HUDEP-2 (cell line): ENCODE results near the gene TAF8.

Experiments
- DNase-seq, 76 experiments: peaks; one replicate each; lab custom pipeline; 2025; ENCODE audit not compliant: unreplicated experiment in 76 of 76; lab: John Stamatoyannopoulos, UW

Gene TAF8

DNA sequence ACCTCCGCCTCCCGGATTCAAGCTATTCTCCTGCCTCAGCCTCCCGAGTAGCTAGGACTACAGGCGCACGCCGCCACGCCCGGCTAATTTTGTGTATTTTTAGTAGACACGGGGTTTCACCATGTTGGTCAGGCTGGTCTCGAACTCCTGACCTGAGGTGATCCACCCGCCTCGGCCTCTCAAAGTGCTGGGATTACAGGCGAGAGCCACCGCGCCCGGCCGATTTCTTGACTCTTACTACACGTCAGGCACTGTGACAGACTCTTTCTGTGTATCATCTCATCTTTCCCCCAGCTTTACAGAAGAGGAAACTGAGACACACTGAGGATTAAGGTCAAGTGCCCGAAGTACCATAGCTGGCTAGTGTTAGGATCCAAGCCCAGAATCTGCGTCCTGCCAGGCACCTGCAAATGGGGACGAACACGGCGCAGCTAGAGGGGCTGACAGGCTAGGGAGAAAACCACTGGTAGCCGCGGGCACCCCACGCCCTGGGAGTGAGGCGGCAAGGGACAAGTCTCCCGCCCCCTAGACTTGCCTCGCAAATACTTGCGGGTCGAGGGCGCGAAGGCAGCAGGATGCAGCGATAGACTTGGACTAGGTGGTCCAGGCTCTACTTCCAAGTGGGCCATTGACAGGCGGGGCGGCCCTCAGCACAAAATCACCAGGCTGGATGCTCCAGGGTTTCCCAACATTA is 1.1 kb upstream of the TAF8 start:
- no peak for DNase-seq

DNA sequence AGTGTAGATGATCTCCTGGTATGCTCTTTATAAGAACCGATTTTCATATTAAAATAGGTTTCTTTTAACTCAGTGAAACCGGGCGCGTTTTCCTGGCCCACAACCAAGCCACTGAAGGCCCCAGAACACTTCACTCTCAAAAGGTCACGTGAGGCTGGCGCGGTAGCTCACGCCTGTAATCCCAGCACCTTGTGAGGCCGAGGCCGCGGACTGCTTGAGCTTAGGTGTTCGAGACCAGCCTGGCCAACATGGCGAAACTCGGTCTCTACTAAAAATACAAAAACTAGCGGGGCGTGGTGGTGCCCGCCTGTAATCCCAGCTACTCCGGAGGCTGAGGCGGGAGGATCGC is 402 bp upstream of the TAF8 start:
- peak in 14 of 76 experiments; percentile 37 to 63 (median 48) for DNase-seq

DNA sequence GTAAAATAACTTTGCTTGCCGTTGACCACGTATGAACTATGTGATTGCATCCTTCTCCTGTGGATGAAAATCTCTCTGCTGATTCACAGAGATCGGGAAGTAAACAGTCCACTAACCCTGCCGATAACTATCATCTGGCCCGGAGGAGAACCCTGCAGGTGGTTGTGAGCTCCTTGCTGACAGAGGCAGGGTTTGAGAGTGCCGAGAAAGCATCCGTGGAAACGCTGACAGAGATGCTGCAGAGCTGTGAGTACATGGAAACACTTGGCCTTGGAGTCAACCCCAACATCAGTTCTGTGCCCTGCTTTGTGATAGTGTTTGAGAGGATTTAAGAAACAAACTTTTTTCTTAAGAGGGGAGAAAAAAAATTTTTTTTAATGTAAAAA is 937 bp downstream of the TAF8 start:
- DNase-seq = peak in 3 of 76 experiments; percentile 30 to 34 (median 32)

DNA sequence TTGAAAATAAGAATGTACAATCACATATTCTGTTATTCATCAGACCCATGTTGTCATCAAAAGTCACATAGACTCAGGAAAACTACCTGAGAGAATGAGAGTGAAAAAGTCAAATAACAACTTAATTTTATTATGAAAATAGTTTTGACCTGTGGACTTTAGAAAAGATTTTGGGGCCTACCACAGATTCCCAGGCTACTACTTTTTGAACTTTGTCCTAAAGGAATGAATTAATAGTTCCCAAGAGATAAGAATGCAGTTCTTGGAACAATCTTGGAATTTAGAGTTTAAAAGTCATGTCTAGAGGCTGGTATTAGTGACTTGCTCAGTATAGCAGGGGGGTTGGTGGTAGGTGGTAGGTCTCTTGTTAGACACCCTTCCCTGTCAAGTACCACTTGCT is 3.3 kb downstream of the TAF8 start:
- DNase-seq = no peak

DNA sequence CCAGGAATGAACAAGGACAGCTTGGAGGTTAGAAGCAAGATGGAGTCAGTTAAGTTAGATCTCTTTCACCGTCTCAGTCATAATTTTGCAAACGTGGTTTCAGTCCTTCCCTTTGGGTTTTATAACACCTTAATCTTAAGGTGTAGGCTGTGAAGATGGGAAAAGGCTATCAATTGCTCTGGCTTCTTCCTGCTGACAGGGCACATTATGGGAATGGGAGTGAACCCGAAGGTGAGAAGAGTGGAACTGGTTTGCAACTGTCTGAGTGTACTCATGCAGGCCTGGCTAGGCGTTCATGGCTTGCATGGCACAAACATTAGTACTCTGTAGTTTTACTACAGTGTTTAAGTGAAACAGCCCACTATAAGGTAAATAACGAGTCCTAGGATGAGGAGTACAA is 9.4 kb downstream of the TAF8 start:
- DNase-seq = no peak

DNA sequence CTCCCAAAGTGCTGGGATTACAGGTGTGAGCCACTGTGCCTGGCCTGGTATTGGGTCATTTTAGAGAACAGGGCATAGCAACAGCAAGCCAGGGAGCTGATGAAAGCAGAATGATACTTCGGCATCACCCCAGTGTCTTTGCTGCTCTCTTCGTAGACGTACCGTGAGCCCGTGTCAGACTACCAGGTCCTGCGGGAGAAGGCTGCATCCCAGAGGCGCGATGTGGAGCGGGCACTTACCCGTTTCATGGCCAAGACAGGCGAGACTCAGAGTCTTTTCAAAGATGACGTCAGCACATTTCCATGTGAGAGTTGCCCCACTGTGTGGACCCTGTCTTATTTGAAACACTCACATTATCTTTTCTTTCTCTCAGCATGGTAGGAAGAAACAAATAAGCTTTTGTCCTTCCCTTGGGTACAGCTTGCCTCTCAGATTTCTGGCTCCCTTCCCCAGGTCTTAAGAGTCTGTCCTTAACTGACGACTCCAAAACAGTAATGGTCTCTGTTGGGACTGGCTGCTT is 15.9 kb downstream of the TAF8 start:
- no peak for DNase-seq

DNA sequence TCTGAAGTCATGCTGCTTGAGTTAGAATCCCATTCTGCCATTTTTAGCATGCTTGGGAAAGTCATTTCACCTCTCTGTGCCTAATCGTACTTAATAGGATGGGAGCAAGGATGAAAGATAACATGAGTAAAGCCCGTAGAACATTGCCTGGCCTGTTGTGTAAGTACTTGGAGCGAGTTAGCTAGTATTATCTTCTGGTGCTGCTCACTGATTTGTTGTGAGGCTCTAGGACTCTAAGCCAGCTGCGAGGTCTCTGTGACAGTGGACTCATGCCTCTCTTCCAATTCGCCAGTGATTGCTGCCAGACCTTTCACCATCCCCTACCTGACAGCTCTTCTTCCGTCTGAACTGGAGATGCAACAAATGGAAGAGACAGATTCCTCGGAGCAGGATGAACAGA is 17.8 kb downstream of the TAF8 start:
- DNase-seq = no peak

DNA sequence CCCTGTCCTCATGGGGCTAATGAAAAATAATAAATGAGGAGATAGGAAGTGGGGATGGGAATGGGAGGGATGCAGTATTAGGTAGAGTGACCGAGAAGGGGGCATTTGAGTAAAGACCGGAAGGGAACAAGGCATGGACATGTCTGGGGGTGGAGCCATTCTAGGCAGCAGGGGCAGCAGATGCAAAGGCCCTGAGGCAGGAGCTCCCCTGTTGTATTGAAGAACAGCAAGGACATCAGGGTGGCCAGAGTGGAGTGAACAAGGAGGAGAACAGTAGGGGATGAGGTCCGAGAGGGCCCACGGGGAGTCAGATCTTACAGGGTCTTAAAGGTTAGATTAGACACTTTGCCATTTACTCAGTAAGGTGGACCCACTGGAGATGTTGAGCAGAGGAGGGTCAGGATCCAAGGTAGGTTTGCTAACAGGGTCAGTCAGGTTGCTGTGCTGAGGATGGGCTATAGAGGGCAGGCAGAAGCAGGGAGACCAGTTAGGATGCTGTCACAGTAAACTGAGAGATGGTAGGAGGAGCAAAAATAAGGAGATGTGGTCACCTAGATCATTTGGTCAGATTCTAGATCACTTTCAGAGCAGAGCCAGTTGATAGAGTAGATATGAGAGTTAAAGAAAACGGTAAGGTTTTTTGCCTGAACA is 18.7 kb downstream of the TAF8 start:
- no peak for DNase-seq

DNA sequence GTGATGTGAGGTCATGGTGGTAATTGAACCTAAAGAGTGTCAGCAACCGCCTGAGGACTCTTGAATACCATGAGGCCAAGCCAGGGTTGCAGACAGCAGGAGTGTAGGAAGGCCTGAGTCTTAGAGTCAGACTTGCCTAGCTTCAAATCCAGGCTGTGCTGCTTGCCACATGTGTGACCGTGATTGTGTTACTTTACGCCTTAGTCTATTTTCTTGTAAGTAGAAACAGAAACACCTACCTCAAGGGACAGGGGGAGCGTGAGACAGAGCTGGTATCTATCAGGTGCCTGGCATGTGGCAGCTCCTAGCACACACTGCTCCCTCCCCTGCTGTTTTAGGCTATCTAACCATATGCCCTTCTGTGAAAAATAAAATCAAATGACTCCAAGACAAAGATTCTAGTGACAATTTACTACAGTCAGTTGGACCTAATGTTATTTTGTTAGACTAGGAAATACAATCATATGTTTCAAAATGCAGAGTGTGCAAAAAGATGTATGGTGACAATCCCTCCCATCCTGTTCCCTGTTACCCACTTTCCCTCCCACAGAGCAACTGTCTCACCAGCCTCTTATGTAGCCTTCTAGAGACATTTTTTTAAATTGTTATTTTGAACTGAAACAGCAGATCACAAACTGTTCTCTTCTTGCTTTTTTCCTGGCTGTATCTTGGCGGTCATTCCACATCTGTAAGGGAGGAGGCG is 21.7 kb downstream of the TAF8 start:
- DNase-seq = no peak

DNA sequence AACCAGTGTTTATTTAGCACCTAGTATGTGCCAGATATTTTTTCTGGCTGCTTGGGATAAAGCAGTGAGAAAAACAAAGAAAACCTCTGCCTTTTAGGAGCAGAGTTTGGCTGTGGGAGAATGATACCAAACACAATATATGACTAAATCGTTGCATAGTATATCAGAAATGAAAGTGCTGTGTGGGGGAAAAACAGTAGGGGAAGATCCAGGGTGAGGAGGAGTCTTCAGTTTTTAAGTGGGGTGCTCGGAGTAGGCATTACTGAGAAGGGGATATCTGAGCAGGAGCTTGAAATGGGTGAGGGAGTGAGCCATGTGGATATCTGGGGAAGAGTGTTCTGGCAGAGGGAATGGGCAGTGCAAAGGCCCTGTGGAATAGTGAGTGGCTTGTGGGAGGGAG is 23.0 kb downstream of the TAF8 start:
- DNase-seq = no peak

DNA sequence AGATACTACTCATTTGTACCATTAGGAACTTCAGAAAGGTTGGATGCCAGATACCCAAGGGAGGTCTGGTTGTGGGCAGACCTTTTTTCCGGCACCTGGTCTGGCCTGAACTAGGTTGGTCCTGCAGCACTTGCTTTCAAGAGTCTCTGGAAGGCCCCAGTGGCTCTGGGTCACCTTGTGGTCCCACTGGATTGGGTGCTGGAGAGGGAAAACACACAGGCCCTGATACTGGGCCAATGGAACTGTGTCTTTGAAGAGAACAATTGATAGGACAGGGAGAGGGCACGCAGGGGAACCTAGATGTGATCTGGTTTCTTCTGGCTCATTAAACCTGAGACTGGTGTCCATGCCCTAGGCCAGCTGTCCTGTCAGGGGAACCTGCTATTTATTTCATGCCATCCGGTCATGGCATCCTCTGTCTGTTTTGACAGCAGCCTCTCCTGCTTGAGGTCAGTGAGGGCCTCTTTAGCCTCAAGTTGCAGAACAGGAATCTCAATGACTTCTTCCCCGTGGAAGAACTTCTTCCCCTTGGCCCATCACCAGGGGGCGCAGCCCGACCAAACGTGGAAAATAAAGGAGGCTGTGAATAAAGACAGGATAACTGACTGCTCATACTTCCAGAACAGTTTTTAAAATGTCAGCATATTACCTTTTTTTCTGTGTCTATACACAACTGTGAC is 25.0 kb downstream of the TAF8 start:
- DNase-seq = peak in 69 of 76 experiments; percentile 29 to 84 (median 70)

DNA sequence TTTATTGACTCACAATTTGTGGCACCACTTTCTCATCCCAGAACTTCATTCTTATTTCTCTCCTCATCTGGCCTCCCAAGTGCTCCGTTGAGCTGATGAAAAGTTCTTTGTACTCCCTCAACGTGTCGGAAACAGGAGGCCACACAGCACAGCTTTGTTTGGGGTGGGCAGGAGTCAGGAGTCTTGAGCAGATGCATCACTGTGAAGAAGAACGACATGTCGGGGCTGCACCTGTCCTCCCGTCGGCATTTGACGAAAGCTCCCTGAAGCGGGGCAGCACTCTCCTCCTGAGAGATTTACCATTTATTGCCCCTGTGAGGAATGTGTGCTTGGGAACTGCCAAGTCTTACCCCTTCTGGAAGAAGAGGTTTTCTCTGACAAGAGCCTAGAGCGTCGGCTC is 28.1 kb downstream of the TAF8 start:
- DNase-seq = no peak

DNA sequence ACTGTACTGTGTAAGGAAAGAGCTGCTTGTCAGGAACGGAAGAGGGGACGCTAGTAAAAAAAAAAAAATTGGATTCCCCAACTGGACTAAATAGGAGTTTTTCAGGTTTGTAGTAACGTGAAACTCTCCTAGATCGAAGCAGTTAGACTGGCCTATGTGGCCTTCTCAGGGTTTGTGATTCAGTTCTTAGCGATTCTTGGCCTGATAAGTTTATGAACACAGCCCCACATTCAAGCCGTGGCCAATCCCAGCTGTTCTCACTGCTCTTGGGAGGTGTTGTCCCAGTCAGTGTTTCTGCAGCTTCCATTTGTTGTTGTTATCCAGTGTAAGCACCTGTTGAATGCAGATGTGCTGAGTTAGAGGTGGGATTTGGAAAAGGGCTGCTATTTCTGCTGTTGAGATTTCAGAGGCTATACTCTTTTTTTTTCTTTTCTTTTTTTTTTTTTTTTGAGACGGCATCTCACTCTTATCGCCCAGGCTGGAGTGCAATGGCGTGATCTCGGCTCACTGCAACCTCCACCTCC is 29.7 kb downstream of the TAF8 start:
- no peak for DNase-seq

DNA sequence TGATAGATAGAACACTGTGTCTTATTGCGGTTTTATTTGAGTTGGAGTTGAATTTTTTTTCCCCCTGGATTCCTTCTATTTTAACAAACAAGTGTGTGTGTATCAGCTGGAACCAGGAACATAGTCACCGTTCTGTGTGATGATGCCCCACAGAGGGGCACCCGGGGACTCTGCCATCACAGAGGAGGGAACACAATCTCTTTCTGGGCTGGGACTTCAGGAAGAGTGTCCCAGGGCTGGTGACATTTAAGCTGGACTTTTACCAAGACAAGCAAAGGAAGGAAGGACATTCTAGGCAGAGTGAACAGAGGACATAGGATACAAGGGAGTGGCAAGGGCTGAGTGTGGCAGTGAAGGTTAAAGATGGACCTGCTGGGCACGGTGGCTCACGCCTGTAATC is 33.2 kb downstream of the TAF8 start:
- no peak for DNase-seq

DNA sequence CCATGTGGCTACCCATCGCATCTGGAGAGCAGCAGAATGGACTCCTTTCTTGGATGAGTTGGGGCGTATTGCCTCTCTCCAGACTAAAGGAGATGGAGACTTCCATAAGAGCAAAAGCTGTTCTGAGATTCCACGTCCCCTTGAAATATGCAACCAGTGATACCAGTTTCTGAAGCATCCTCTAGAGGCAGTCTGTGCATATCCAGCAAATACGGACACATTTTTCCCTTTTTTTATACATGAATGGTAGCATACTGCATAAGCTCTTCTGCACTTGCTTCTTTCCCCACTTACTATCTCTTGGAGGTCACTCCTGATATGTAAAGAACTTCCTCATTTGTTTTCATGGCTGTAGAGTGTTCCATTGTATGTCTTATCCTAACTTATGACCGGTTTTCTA is 34.6 kb downstream of the TAF8 start:
- no peak for DNase-seq

DNA sequence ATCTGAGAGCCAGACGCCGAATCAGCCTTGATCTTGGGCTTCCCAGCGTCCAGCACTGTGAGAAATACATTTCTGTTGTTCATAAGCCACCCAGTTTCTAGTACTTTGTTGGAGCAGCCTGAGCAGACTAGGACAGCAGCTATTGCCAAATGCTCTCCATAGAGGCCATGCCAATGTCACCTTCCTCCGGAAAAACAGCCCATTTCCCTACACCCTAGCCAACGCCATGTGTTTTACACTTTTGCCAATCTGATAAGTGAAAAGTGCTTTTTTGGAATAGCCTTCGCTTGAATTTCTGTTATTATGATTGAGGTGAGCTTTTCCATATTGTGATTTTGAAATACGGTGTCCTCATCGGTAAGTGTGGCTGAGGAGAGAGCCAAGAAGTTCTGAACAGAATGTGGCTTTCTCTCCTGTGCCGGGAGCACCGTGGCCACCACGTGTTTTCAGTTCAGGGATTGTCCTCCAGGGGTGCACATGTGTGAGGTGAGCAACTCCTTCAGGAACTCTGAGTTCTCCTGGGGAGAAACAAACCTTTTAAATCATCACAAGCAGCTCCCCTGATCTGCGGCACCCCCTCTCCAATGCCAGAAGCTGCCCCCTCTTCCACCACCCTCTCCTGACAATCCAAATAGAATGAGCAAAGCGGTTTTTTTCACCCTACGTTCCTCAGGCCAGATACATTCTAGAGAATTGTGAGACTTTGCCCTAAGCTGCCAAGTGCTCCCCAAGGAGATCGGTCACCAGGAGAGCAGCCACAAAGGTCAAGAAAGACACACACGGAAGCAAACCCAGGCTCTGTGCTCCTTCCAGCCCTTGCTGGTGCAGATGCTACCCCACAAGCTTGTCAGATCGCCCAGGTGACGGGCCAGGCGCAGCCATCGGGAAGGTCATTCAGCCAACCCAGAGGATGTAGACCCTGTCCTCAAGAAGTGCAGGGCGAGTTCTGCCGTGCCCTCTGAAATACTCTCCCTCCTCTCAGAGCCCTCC is 36.0 kb downstream of the TAF8 start:
- DNase-seq = no peak

DNA sequence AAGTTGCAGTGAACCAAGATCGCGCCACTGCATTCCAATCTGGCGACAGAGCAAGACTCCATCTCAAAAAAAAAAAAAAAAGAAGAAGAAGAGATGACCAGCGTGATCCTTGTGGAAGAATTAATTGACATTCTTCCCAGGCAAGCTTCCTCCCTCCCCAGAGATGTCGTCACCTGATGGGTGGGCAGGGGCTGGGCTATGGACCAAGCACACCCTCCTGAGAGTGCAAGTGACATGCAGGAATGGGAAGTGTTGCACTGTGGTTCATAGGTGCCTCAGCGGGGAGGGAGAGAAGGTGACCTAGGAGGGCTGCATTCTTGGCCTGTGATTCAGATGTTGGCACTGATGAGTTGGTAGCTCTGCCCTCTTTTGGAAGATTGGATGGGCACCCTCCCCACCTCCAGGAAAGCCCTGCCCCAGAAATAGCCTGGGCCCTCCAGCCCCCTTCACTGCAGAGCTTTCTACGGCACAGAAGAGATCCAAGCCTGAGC is 37.8 kb downstream of the TAF8 start:
- DNase-seq = no peak

DNA sequence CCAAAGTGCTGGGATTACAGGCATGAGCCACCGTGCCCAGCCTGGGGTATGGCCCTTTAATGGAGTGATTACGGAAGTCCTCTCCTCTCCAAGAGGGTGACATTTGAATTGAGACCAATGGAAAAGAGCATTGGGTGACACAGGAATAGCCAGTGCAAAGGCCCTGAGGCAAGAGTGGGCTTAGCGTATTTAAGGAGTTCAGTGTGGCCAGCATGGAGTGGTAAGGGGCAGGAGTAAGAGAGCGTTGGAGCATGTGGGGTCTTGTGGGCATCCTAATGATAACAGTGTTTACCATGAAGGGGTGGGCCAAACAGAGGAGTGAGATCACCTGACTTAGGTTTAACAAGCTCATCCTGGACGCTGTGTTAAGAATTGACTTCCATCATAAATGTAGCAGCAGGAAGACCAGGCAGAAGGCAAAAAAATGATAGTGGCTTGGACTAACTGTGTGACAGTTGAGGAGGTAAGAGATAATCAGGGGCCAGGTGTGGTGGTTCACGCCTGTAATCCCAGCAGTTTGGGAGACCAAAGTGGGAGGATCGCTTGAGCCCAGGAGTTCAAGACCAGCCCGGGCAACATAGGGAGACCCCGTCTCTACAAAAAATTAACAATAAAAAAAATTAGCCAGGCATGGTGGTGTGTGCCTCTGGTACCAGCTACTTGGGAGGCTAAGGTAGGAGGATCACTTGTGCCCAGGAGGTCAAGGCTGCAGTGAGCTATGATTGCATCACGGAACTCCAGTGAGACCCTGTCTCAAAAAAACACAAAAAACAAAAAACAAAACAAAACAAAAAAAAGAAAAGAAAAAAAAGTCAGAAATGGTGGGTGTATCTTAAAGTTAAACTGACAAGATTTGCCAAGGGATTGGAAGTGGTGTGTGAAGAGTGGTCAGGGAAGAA is 40.7 kb downstream of the TAF8 start:
- DNase-seq = no peak

DNA sequence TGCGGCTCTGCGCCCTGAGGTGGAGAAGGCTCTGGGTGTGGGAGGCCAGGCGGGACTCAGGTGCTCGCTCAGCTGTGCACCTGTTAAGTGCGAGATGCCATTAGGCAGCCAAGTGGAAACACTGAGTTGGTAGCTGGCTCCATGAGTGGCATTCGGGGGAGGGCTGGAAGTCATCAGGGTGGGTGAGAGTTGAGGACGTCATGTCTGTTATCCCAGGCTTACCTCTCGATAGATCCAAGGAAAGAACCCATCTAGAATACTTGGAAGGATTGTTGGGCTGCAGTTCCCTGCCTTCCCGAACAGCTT is 41.3 kb downstream of the TAF8 start:
- peak in 19 of 76 experiments; percentile 17 to 65 (median 31) for DNase-seq
